AG09309 (cell line): ENCODE measurements around the gene LRRK2.

Experiments used
- DNase-seq: peaks from one replicate; pipeline ENCODE4 v3.0.0-alpha.2; 2010; ENCODE audit warnings: low read depth
- H3K4me3 ChIP-seq: 2 replicates; pipeline ENCODE4 v1.5.1; 2011; ENCODE audit warnings: mild to moderate bottlenecking, low read depth, low read length, moderate library complexity; ENCODE audit not compliant: control insufficient read depth
- CTCF ChIP-seq: IDR thresholded peaks from 2 replicates; pipeline ENCODE4 v1.5.1; 2011; ENCODE audit warnings: mild to moderate bottlenecking, low read depth, low read length, inconsistent platforms; ENCODE audit not compliant: insufficient read depth, control insufficient read depth; ENCODE audit errors: missing control alignments

Gene LRRK2

GRCh38 chr12:40198601-40199000, 26.2 kb upstream of the LRRK2 start:
- TF ChIP-seq CTCF = no peak
- H3K4me3 ChIP-seq = no peak overlapping the region
- DNase-seq = no peak

- DNase-seq = no peak
- H3K4me3 ChIP-seq = no peak overlapping the region
- no peak for TF ChIP-seq CTCF
These were observed 22.4 kb upstream of the LRRK2 start for GRCh38 chr12:40202095-40203059.

- TF ChIP-seq CTCF = no peak
- H3K4me3 ChIP-seq = no peak overlapping the region
These were observed 21.8 kb upstream of the LRRK2 start for GRCh38 chr12:40203060-40203430.

GRCh38 chr12:40204337-40204736, 20.5 kb upstream of the LRRK2 start:
- no peak for DNase-seq
- H3K4me3 ChIP-seq = no peak overlapping the region
- TF ChIP-seq CTCF = no peak

More at GRCh38 chr12:40203060-40203430, 21.8 kb upstream of the LRRK2 start:
- no peak for DNase-seq

- DNase-seq = no peak
- H3K4me3 ChIP-seq = no peak overlapping the region
- no peak for TF ChIP-seq CTCF
These were observed 17.2 kb upstream of the LRRK2 start for GRCh38 chr12:40207551-40207950.

GRCh38 chr12:40208707-40209446, 15.9 kb upstream of the LRRK2 start:
- no peak overlapping the region for H3K4me3 ChIP-seq
- TF ChIP-seq CTCF = no peak
- no peak for DNase-seq
